ENCODE measurements around the gene TRIM45.
"Not testable (repeated sequence)": the region's sequence is repeated elsewhere in the genome, so short reads cannot be mapped to it uniquely, and the experiment has no call there.

The TRIM45 gene

GRCh38 chr1:117121589-117122329 lies at the start of gene TRIM45:
Gene TRIM45 (minus strand): TSS chr1:117121749. CDS start chr1:117121201, 548 bp downstream.
- peak; percentile 97 for DNase-seq

GRCh38 chr1:117169871-117170596 lies 48.5 kb upstream of the TRIM45 start:
- no peak for DNase-seq

GRCh38 chr1:117167402-117167801 lies 45.9 kb upstream of the TRIM45 start:
- DNase-seq = no peak

DNA sequence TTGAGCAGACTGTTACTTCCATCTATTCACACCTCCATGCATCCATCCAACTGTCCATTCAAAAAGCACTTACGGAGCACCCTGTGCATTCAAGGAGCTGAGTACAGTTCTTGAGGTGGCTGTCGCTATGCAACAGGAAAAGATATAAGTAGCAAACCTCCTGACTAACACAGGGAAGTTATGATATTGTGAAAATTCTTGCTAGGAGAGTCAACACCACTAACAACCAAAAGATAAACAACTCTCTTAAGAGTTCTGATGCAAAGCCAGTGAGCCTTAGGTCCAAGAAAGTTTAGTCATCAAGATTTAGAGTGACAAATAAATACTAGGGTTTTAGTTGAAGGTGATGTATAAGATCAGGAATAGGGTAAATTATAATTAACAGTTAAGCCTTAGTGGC lies 44.5 kb upstream of the TRIM45 start:
- no peak for DNase-seq

- no peak for DNase-seq
Observed at GRCh38 chr1:117164209-117164608, 42.7 kb upstream of the TRIM45 start.

DNA sequence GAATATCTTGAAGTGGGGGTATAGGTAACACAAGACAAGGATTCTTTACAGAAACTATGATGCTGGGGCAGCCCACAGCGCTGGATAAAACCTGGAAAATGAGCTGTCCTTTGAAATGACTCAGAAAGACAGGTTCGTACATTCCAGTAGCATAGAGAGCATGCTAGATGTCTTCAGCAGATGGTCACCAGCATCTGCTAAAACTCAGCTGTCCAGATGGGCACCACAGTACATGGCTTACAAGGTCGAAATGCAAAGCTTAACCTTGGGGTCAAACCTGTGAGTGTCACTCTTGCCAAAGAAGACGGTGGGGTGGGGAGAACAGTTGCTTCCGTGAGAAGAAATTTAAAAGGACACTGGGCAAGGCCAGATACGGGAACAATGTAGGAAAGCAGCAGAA lies 41.3 kb upstream of the TRIM45 start:
- no peak for DNase-seq

GRCh38 chr1:117161887-117162286 lies 40.3 kb upstream of the TRIM45 start:
- DNase-seq = no peak

GRCh38 chr1:117151305-117151704 lies 29.8 kb upstream of the TRIM45 start:
- DNase-seq = not testable (repeated sequence)

GRCh38 chr1:117150316-117150715 lies 28.8 kb upstream of the TRIM45 start:
- DNase-seq = peak; percentile 35

GRCh38 chr1:117147856-117148588 lies 26.5 kb upstream of the TRIM45 start:
- peak; percentile 20 for DNase-seq

GRCh38 chr1:117147341-117147831 lies 25.8 kb upstream of the TRIM45 start:
- DNase-seq = no peak

DNA sequence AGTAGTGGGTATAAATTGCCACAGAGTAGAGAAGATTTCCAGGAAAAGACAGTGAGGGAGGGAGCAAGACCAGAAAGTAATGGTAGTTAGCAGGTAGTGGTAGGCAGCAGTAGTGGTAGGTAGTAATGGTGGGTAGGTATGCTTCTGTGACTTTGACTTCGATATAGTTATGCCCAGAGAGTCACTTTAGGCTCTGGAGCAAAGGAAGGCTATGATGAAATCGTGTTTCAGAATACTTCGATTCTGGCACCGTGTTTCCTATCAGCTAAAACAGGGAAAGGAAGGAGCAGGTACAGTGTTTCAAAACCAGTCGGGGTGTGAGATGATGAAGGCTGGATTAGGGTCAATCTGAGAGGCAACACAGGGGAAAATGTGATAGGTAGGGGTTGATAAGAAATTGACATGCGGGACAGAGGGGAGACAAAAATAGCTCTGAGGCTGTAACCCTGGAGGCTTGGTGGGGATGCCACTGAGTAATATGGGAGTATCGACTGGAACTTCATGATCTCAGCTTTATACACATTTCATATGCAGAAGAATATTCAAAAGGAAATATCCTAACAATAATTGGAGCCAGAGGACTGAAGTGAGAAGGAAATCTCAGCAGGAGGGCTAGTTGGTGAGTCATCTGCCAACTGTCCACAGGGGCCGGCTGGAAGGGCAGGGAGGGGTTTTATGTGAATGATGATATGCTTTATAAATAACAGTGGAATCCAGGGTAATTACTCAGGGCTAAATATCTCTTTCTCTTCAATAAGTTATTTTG lies 25.2 kb upstream of the TRIM45 start:
- DNase-seq = peak; percentile 88

DNA sequence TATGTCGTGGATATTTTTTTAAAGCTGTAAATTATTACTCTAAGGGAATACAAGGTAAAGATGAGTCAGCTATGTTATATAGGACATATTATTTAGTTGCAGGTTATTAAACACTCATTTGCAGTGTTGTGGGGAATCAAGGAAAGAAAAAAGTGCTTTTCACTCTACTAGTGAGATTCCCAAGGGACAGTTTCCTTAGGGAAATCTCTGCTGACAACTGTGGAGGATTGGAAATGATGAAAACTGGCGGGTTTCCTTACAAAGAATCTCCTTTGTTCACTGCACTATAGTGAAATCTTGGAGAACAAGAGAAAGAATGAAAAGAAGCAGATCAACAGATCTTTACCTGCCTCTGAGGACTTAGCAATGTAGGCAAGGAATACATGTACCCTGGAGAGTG lies 24.5 kb upstream of the TRIM45 start:
- DNase-seq = no peak

DNA sequence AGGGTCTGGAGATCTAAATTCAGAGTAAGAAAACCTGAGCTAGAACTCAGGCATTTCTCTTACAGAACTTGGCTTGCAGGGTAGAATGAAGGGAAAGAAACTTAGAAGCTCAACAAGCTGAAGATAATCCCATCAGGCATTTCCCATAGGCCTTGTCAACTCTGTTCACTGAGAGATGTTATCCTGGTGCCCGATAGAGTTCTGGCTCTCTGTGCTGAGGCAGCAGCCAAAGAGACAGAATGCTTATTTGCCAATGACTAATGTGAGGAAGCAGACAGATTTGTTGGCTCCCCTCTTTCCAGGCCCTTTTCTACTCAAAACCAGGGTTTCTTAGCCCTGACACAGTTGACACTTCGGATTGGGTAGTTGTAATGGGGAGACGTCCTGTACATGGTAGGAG lies 22.3 kb upstream of the TRIM45 start:
- peak; percentile 80 for DNase-seq

DNA sequence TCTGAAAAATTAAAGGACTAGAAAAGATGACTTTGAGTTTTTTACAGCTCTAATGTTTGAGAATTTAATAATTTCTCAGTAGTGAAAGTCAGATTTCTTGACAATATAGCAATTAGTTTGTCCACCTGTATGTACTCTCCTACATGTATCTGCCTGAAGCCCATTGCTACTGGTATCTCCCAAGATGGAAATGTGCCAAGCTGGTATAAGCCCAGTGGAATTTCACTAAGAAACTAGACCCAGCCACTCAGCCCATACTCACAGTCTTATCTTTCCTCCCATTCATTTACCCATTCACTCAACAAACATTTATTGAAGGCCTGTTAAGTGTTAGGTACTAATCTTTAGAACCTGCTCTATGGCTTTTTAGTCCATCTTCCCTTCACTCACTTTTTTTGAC lies 21.6 kb upstream of the TRIM45 start:
- no peak for DNase-seq

DNA sequence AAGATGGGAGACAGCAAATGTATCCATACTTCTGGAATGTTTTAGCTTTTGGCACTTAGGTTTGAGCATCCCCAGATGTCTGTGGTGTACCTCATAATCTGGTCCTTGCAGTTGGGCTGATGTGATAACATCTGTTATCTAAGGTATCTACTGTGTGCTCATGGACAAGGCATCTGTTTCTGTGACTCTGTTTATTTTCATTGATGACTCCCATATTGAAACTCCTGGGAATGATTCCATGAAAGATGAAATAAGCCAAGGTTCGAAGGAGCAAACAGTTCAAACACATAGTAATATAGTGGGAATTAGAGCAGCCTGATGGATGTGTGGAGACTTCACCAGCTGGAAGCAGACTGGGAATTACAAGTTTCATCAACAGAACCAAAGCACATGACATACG lies 20.7 kb upstream of the TRIM45 start:
- DNase-seq = peak; percentile 54

GRCh38 chr1:117138561-117138960 lies 17.0 kb upstream of the TRIM45 start:
- DNase-seq = peak; percentile 68

DNA sequence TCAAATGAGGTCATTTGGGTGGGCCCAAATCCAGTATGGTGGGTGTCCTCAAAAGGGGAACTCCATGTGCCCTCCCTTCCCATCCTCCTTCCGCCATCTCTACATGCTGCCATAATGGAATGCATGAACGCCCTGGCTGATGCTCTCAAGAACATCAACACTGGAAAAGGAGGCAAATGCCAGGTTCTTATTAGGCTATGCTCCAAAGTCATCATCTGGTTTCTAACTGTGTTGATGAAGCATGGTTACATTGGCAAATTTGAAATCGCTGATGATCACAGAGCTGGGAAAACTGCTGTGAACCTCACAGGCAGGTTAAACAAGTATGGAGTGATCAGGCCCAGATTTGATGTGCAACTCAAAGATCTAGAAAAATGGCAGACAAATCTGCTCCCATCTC lies 16.6 kb upstream of the TRIM45 start:
- peak; percentile 86 for DNase-seq

- no peak for DNase-seq
Observed at GRCh38 chr1:117137281-117137855, 15.8 kb upstream of the TRIM45 start.

DNA sequence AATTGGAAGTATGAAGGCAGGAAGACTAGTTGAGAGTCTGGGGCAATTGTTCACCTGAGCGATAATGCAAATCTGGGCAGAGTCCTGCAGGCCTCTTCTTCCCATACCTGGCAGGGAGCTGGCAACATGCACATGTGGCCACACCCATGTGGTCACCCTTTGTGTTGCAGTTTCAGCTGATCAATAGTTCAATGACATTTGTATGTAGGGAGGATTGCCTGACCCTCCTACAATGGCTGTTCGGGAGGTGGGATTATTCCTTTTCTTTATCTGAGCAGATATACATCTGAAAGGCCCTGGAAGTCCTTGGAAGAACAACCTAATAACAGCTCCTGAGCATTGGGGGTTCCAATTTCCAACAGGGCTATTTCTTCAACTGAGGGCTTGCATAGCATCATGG lies 15.2 kb upstream of the TRIM45 start:
- no peak for DNase-seq

- DNase-seq = no peak
Observed at GRCh38 chr1:117135329-117135728, 13.8 kb upstream of the TRIM45 start.

- no peak for DNase-seq
Observed at GRCh38 chr1:117130526-117130925, 9.0 kb upstream of the TRIM45 start.

Data from NCI-H446 treated with DMSO at 0.1 percent for 48 hours (cell line).